Stimulated activated effector memory CD8-positive, alpha-beta T cell treated with anti-CD3 and anti-CD28 coated beads, Interleukin-12 subunit alpha, Interleukin-12 subunit beta, amount 100 ng/mL, for 72 hours (primary cell): ENCODE results near the gene PIRT.
"Not testable (repeated sequence)": the region's sequence is repeated elsewhere in the genome, so short reads cannot be mapped to it uniquely, and the experiment has no call there.

Experiments
- ATAC-seq: fragments of 150-1000 bp; cut with Tn5 transposase; 2 replicates; pipeline ENCODE4 v1.10.0; 2021
- DNase-seq, 2 donors: peaks; one replicate each; pipeline ENCODE4 v3.0.0; 2021 to 2022; ENCODE audit warnings: low spot score in 2 of 2
- H3K27ac Mint-ChIP-seq: one replicate; pipeline ENCODE4 v1.8.0; 2022; ENCODE audit warnings: mild to moderate bottlenecking, mixed read lengths
- H3K36me3 Mint-ChIP-seq: one replicate; pipeline ENCODE4 v1.8.0; 2022; ENCODE audit warnings: mild to moderate bottlenecking, mixed read lengths
- H3K4me1 Mint-ChIP-seq: one replicate; pipeline ENCODE4 v1.8.0; 2022; ENCODE audit warnings: mixed read lengths
- H3K4me3 Mint-ChIP-seq: one replicate; pipeline ENCODE4 v1.8.0; 2022; ENCODE audit warnings: mild to moderate bottlenecking, mixed read lengths
- H3K9me3 Mint-ChIP-seq: one replicate; pipeline ENCODE4 v1.8.0; 2022; ENCODE audit warnings: mixed read lengths

PIRT gene

GRCh38 chr17:10837921-10838320 is at the start of gene PIRT:
PIRT (minus strand) TSS chr17:10838087; CDS start chr17:10825645, 12,442 bp downstream.
- DNase-seq (no peak), ATAC-seq (no peak)
- Mint-ChIP-seq H3K9me3 (no peaks in the 10 kb centered on the region), H3K27ac (no peak within 1 kb of the TSS), H3K4me3 (no peak within 1 kb of the TSS), H3K36me3 (no peaks in the 10 kb centered on the region), H3K4me1 (no peaks in the 10 kb centered on the region)

- Mint-ChIP-seq H3K27ac (no peak overlapping the region), H3K4me1 (no peaks in the 10 kb centered on the region), H3K36me3 (no peaks in the 10 kb centered on the region), H3K4me3 (no peak overlapping the region), H3K9me3 (no peaks in the 10 kb centered on the region)
- no peak for ATAC-seq
- DNase-seq = no peak
These were observed 44.1 kb upstream of the PIRT start for GRCh38 chr17:10881959-10882358.

GRCh38 chr17:10879190-10879836 is 41.4 kb upstream of the PIRT start:
- ATAC-seq = no peak
- Mint-ChIP-seq H3K36me3 (no peaks in the 10 kb centered on the region), H3K9me3 (no peaks in the 10 kb centered on the region), H3K27ac (no peak overlapping the region), H3K4me3 (no peak overlapping the region), H3K4me1 (no peaks in the 10 kb centered on the region)
- no peak for DNase-seq

GRCh38 chr17:10875984-10876555 is 38.2 kb upstream of the PIRT start:
- Mint-ChIP-seq H3K36me3 (no peaks in the 10 kb centered on the region), H3K4me3 (no peak overlapping the region), H3K9me3 (no peaks in the 10 kb centered on the region), H3K27ac (no peak overlapping the region), H3K4me1 (no peaks in the 10 kb centered on the region)
- ATAC-seq = no peak
- DNase-seq = peak in 1 of 2 donors; percentile 53

GRCh38 chr17:10875430-10875851 is 37.6 kb upstream of the PIRT start:
- H3K27ac Mint-ChIP-seq = no peak overlapping the region
- H3K36me3 Mint-ChIP-seq = no peaks in the 10 kb centered on the region
- DNase-seq (peak in 1 of 2 donors; percentile 49), ATAC-seq (no peak)
- no peaks in the 10 kb centered on the region for H3K9me3 Mint-ChIP-seq
- no peak overlapping the region for H3K4me3 Mint-ChIP-seq
- H3K4me1 Mint-ChIP-seq = no peaks in the 10 kb centered on the region

- no peaks in the 10 kb centered on the region for H3K4me1 Mint-ChIP-seq
- H3K4me3 Mint-ChIP-seq = no peak overlapping the region
- no peaks in the 10 kb centered on the region for H3K36me3 Mint-ChIP-seq
- DNase-seq (no peak), ATAC-seq (no peak)
- H3K27ac Mint-ChIP-seq = no peak overlapping the region
- H3K9me3 Mint-ChIP-seq = no peaks in the 10 kb centered on the region
These were observed 34.0 kb upstream of the PIRT start for GRCh38 chr17:10871914-10872313.

GRCh38 chr17:10870336-10871050 is 32.6 kb upstream of the PIRT start:
- H3K36me3 Mint-ChIP-seq = no peaks in the 10 kb centered on the region
- DNase-seq (no peak), ATAC-seq (no peak)
- H3K4me3 Mint-ChIP-seq = no peak overlapping the region
- H3K9me3 Mint-ChIP-seq = no peaks in the 10 kb centered on the region
- no peaks in the 10 kb centered on the region for H3K4me1 Mint-ChIP-seq
- H3K27ac Mint-ChIP-seq = no peak overlapping the region

GRCh38 chr17:10868744-10869143 is 30.9 kb upstream of the PIRT start:
- H3K9me3 Mint-ChIP-seq, H3K27ac Mint-ChIP-seq: not testable (repeated sequence)

GRCh38 chr17:10859051-10859450 is 21.2 kb upstream of the PIRT start:
- ATAC-seq = no peak
- H3K36me3 Mint-ChIP-seq = no peaks in the 10 kb centered on the region
- H3K4me3 Mint-ChIP-seq = no peak overlapping the region
- H3K27ac Mint-ChIP-seq = no peak overlapping the region
- no peaks in the 10 kb centered on the region for H3K4me1 Mint-ChIP-seq
- peaks cover 7% of the 10 kb centered on the region for H3K9me3 Mint-ChIP-seq
- DNase-seq = no peak

More at GRCh38 chr17:10868744-10869143, 30.9 kb upstream of the PIRT start:
- not testable (repeated sequence) for H3K4me1 Mint-ChIP-seq, H3K36me3 Mint-ChIP-seq, DNase-seq, ATAC-seq, H3K4me3 Mint-ChIP-seq

GRCh38 chr17:10857976-10858375 is 20.1 kb upstream of the PIRT start:
- Mint-ChIP-seq H3K4me1 (no peaks in the 10 kb centered on the region), H3K36me3 (no peaks in the 10 kb centered on the region), H3K9me3 (peaks cover 1% of the 10 kb centered on the region), H3K4me3 (no peak overlapping the region), H3K27ac (no peak overlapping the region)
- no peak for DNase-seq
- ATAC-seq = no peak

GRCh38 chr17:10846636-10847035 is 8.7 kb upstream of the PIRT start:
- DNase-seq, H3K4me3 Mint-ChIP-seq, H3K27ac Mint-ChIP-seq, H3K36me3 Mint-ChIP-seq, ATAC-seq, H3K9me3 Mint-ChIP-seq: not testable (repeated sequence)
- H3K4me1 Mint-ChIP-seq = peaks cover 15% of the 10 kb centered on the region

- no peaks in the 10 kb centered on the region for H3K9me3 Mint-ChIP-seq
- ATAC-seq (no peak), DNase-seq (no peak)
- H3K36me3 Mint-ChIP-seq = no peaks in the 10 kb centered on the region
- H3K4me1 Mint-ChIP-seq = peaks cover 15% of the 10 kb centered on the region
- H3K4me3 Mint-ChIP-seq = peak overlapping the region; percentile 62
- H3K27ac Mint-ChIP-seq = no peak overlapping the region
These were observed 7.5 kb upstream of the PIRT start for GRCh38 chr17:10845388-10845751.

- H3K36me3 Mint-ChIP-seq = no peaks in the 10 kb centered on the region
- no peak overlapping the region for H3K27ac Mint-ChIP-seq
These were observed 6.9 kb upstream of the PIRT start for GRCh38 chr17:10844621-10845387.

GRCh38 chr17:10843811-10844210 is 5.9 kb upstream of the PIRT start:
- Mint-ChIP-seq H3K9me3 (no peaks in the 10 kb centered on the region), H3K27ac (no peak overlapping the region), H3K4me3 (no peak overlapping the region)

More at GRCh38 chr17:10844621-10845387, 6.9 kb upstream of the PIRT start:
- peaks cover 15% of the 10 kb centered on the region for H3K4me1 Mint-ChIP-seq
- H3K9me3 Mint-ChIP-seq = no peaks in the 10 kb centered on the region
- peak; percentile 81 for ATAC-seq
- peak overlapping the region; percentile 62 for H3K4me3 Mint-ChIP-seq
- DNase-seq = peak; percentile 33 to 67

GRCh38 chr17:10842658-10843057 is 4.8 kb upstream of the PIRT start:
- H3K27ac Mint-ChIP-seq = no peak overlapping the region
- DNase-seq (no peak), ATAC-seq (no peak)
- H3K36me3 Mint-ChIP-seq = no peaks in the 10 kb centered on the region
- no peaks in the 10 kb centered on the region for H3K9me3 Mint-ChIP-seq
- peaks cover 15% of the 10 kb centered on the region for H3K4me1 Mint-ChIP-seq
- H3K4me3 Mint-ChIP-seq = no peak overlapping the region

More at GRCh38 chr17:10843811-10844210, 5.9 kb upstream of the PIRT start:
- DNase-seq (no peak), ATAC-seq (peak; percentile 5)
- H3K36me3 Mint-ChIP-seq = no peaks in the 10 kb centered on the region
- H3K4me1 Mint-ChIP-seq = peaks cover 15% of the 10 kb centered on the region
